Loucy (cell line): ENCODE results near the gene HECTD1.

Experiments
- EZH2phosphoT487 ChIP-seq: fragments of 200-600 bp; IDR thresholded peaks from 2 replicates; pipeline ENCODE4 v1.6.1; 2018; ENCODE audit warnings: antibody characterized with exemption, mild to moderate bottlenecking, moderate library complexity, borderline replicate concordance
- TF ChIP-seq, protein P1 (sequence below): fragments of 200-600 bp; sonication (generic); conservative IDR thresholded peaks from 2 replicates; pipeline ENCODE4 v1.5.1; 2014; ENCODE audit warnings: mild to moderate bottlenecking, antibody characterized with exemption, low read length

DNA sequence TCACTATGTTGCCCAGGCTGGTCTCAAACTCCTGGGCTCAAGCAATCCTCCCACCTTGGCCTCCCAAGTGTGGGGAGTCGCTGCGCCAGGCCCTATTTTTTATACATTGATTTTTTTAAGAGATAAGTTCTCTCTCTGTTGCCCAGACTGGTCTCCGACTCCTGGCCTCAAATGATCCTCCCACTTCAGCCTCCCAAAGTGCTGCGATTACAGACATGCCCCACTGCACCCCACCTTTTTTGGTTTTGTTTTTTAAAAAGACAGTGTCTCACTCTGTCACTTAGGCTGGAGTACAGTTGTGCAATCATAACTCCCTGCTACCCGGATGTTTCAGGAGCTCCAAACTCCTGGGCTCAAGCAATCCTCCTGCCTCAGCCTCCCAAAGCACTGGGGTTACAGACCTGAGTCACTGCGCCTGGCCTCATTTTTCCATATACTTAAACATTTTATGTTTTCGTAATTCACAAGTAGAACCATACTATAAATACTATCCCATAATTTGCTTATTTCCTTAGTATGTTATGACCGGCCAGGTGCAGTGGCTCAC is 16.8 kb downstream of the HECTD1 start:
- TF ChIP-seq, protein P1, sequence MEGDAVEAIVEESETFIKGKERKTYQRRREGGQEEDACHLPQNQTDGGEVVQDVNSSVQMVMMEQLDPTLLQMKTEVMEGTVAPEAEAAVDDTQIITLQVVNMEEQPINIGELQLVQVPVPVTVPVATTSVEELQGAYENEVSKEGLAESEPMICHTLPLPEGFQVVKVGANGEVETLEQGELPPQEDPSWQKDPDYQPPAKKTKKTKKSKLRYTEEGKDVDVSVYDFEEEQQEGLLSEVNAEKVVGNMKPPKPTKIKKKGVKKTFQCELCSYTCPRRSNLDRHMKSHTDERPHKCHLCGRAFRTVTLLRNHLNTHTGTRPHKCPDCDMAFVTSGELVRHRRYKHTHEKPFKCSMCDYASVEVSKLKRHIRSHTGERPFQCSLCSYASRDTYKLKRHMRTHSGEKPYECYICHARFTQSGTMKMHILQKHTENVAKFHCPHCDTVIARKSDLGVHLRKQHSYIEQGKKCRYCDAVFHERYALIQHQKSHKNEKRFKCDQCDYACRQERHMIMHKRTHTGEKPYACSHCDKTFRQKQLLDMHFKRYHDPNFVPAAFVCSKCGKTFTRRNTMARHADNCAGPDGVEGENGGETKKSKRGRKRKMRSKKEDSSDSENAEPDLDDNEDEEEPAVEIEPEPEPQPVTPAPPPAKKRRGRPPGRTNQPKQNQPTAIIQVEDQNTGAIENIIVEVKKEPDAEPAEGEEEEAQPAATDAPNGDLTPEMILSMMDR: no peak
- no peak for TF ChIP-seq EZH2phosphoT487
